Raji (cell line): Measurements from ENCODE around the gene NDUFAF7.

Source experiments
- POLR2A ChIP-seq: IDR thresholded peaks from 2 replicates; pipeline ENCODE4 v1.6.1; 2011; ENCODE audit warnings: low read depth, low read length, control low read depth; ENCODE audit not compliant: insufficient read depth

The NDUFAF7 gene

DNA sequence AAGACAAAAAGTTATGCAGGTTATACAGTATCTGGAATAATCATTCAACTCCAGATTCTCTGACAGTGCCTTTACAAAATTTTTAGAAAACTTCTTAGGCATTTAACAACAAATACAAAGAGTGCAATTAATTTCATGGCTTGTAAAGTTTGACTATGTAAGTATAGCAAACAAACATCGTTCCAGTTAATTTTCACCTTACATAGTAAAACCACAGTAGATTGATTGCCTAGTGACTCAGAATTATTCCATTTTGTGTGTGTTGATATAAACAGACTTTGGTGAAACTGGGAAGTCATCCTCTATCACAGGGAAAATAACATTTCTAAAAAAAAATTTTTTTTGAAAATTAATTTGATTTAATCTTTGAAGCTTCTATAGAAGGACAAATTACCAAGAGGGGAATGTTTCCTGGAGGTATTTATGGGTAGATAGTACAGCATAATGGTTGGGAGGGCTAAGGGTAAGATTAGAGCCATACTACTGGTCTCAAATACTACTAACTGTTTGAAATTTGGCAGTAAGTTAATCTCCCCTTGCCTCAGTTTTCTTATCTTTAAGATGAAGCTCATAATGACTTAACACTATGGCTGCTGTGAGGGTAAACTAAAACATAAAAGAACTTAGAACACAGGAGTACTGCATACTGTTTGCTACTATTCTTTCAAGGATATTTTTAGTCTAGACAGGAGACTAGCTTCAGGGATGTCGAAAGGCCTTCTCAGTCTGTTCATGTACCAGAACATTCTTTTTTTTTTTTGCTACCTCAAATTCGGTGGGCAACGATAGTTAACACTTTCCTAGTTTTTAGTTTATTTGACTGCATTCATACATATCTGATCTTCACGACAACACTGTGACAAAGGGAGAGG lies 19.6 kb downstream of the NDUFAF7 start:
- no peak for TF ChIP-seq POLR2A

- no peak for TF ChIP-seq POLR2A
Observed at GRCh38 chr2:37262522-37262921, 31.1 kb downstream of the NDUFAF7 start.

DNA sequence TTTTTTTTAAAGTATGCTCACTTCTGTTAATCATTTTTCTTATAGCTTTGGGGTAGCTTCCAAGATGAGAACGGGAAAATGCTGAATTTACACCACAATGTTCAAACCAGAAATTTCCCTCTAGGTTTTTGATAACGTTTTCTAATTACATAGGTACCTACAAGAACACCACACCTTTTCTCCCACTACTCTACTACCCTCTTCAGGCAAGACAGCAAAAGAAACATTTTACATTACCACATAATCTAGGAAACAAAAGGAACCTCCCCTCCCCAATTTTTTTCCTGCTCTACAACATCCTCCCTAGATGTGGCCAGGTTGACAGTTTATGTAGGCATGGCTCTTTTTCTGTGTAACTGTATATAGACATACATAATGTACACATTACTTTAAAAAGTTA lies 32.4 kb downstream of the NDUFAF7 start:
- TF ChIP-seq POLR2A: no peak

GRCh38 chr2:37267685-37268084 lies 36.2 kb downstream of the NDUFAF7 start:
- no peak for TF ChIP-seq POLR2A

GRCh38 chr2:37268111-37268510 lies 36.7 kb downstream of the NDUFAF7 start:
- no peak for TF ChIP-seq POLR2A

GRCh38 chr2:37271376-37272067 lies 40.1 kb downstream of the NDUFAF7 start:
- no peak for TF ChIP-seq POLR2A

DNA sequence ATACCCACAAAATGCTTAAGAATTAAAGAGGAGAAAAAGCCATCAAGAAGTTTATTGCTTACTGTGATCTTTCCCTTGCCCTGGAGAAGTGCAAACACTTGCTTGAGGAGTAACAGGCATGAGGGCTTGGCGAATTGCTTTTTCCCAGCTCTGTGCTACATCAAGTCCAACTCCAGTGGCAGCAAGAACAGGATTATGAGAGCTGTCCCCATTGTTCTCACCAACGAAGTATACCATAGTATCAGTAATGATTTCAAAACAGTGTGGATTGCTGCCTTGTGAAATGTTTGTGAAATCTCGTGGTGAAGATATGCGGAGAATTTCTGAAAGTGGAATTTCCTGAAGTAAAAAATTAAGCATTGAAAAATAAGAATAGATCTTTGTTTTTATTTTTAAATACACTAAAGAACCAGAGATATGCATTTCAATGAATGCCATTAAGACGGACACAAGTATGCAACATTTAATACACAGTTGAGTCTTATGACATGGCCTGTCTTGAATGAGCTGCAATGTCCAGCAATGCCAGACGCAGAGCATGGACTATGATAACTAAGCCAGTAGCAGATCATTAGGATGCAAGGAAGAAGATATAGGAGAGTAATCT lies 43.0 kb downstream of the NDUFAF7 start:
- TF ChIP-seq POLR2A: no peak

- TF ChIP-seq POLR2A: no peak
Observed at GRCh38 chr2:37276291-37276690, 44.8 kb downstream of the NDUFAF7 start.

- TF ChIP-seq POLR2A: no peak
Observed at GRCh38 chr2:37281916-37282315, 50.5 kb downstream of the NDUFAF7 start.

- no peak for TF ChIP-seq POLR2A
Observed at GRCh38 chr2:37282746-37283145, 51.3 kb downstream of the NDUFAF7 start.

DNA sequence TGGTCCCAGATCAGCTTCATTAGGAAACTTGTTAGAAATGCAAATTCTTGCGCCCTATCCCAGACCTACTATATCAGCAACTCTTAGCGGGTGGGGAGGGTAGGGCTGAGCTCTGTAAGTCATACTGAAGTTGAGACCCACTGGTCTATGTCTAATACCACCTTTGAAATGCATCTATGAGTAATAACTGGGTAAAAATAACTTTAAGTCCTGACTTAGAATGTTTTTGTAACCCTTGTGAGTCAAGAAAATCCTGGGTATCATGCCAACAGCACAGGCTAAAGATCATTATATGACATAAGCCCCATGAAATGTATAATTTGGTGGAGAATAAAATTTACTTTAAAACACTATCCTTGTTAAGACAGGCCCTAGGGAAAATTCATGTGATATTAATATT lies 51.7 kb downstream of the NDUFAF7 start:
- no peak for TF ChIP-seq POLR2A

DNA sequence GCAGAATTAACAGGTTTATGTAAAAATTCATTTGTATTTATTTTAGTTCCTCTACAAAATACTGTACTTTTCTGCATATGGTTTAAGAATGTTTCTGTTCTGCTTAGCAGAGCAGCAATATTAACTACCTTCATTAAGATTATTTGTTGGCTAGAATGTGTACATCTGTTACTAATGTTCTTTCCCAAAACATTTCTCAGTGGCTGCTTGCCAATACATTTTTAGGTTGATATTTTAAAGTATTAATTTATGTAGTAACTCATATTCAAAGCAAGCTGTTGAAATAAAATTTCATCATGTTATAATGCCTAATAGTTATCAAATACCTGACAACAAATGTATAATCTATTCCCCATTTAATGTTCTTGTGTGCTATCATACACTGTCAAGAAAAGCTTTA lies 52.9 kb downstream of the NDUFAF7 start:
- no peak for TF ChIP-seq POLR2A

GRCh38 chr2:37287966-37288365 lies 56.5 kb downstream of the NDUFAF7 start:
- TF ChIP-seq POLR2A: no peak

DNA sequence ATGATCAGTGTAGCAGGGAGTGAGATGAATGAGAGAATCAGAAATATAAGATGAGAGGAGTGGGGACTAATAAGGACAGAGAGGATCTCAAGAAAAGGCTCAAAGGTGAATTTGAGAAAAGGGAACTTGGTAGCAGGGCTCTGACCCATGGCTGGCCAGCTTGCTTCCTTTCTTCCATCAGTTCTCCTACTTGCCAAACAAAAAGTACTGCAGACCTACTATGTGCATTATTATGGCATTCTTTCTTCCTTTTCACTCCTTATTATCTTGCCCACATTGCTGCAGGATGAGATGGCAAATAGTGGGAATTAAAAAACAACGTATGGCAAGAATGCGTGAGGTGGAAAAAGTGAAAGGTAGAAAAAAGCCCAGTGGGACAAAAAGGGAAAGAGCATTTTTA lies 60.2 kb downstream of the NDUFAF7 start:
- TF ChIP-seq POLR2A: no peak

DNA sequence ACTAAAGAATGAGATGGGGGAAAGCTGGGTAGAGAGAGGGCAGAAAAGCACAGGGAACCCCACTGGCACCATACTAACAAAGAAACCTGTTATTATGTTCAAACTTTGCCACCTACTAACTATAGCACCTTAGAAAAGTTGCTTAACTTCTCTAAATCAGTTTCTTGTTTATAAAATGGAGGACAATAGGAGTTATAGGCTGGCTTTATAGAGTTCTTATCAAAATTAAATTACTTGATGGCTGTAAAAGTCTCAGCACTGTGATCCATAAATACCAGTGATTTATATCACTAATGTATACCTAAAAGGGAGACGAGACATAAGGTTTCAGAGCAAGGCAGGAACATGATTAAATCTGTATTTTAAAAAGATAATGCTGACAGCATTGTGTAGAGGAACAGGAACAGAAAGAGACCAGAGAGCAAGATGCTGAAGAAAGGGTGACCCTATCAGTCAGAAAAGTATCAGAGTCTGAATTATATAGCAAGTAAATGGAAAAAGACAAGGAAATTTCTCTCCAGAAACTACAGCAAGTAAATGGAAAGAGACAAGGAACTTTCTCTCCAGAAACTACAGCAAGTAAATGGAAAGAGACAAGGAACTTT lies 64.1 kb downstream of the NDUFAF7 start:
- no peak for TF ChIP-seq POLR2A
